ENCODE data around the gene TMX4. TPM values are rescaled to one million over a fixed set of nuclear protein-coding genes. Genes with fewer than 3 reads are reported as not detected.

TMX4 gene
- polyA plus RNA-seq, 2 donors = 3.6 to 5.5 TPM

- Histone ChIP-seq H3K27ac (ENCODE audit: low read depth in 2 of 2, low read length in 1 of 2) (no peak overlapping the region), H3K4me1 (ENCODE audit: control insufficient read depth in 2 of 2, insufficient read depth in 2 of 2, low read length in 1 of 2) (no peaks in the 10 kb centered on the region), H3K27me3 (ENCODE audit: control insufficient read depth in 1 of 2, insufficient read depth in 2 of 2, low read length in 2 of 2) (no peaks in the 10 kb centered on the region), H3K9me3 (ENCODE audit: control insufficient read depth in 2 of 2, insufficient read depth in 1 of 2, low read depth in 1 of 2, low read length in 1 of 2) (no peaks in the 10 kb centered on the region), H3K36me3 (ENCODE audit: control insufficient read depth in 2 of 2, insufficient read depth in 2 of 2, low read length in 1 of 2) (peaks cover 4 to 5% of the 10 kb centered on the region in 2 donors), H3K4me3 (ENCODE audit: low read depth in 1 of 2, low read length in 2 of 2) (no peak overlapping the region)
- 94 to 98% methylated on average over 1 of the region's 1 CpG for WGBS, 2 donors
Observed at GRCh38 chr20:8002056-8002455, 17.5 kb downstream of the TMX4 start.

- H3K27me3 ChIP-seq (ENCODE audit: control insufficient read depth in 1 of 2, insufficient read depth in 2 of 2, low read length in 2 of 2) = no peaks in the 10 kb centered on the region
- H3K4me1 ChIP-seq (ENCODE audit: control insufficient read depth in 2 of 2, insufficient read depth in 2 of 2, low read length in 1 of 2) = no peaks in the 10 kb centered on the region
- no peaks in the 10 kb centered on the region for H3K9me3 ChIP-seq (ENCODE audit: control insufficient read depth in 2 of 2, insufficient read depth in 1 of 2, low read depth in 1 of 2, low read length in 1 of 2)
- H3K36me3 ChIP-seq (ENCODE audit: control insufficient read depth in 2 of 2, insufficient read depth in 2 of 2, low read length in 1 of 2) = peaks cover 4 to 5% of the 10 kb centered on the region in 2 donors
- H3K4me3 ChIP-seq (ENCODE audit: low read depth in 1 of 2, low read length in 2 of 2) = no peak overlapping the region
- H3K27ac ChIP-seq (ENCODE audit: low read depth in 2 of 2, low read length in 1 of 2) = no peak overlapping the region
Observed at GRCh38 chr20:8000796-8001195, 18.8 kb downstream of the TMX4 start.

GRCh38 chr20:7996898-7997297, 22.7 kb downstream of the TMX4 start:
- Histone ChIP-seq H3K4me3 (ENCODE audit: low read depth in 1 of 2, low read length in 2 of 2) (no peak overlapping the region), H3K4me1 (ENCODE audit: control insufficient read depth in 2 of 2, insufficient read depth in 2 of 2, low read length in 1 of 2) (no peaks in the 10 kb centered on the region), H3K27ac (ENCODE audit: low read depth in 2 of 2, low read length in 1 of 2) (no peak overlapping the region), H3K27me3 (ENCODE audit: control insufficient read depth in 1 of 2, insufficient read depth in 2 of 2, low read length in 2 of 2) (no peaks in the 10 kb centered on the region), H3K36me3 (ENCODE audit: control insufficient read depth in 2 of 2, insufficient read depth in 2 of 2, low read length in 1 of 2) (peaks cover 5 to 6% of the 10 kb centered on the region in 2 donors), H3K9me3 (ENCODE audit: control insufficient read depth in 2 of 2, insufficient read depth in 1 of 2, low read depth in 1 of 2, low read length in 1 of 2) (no peaks in the 10 kb centered on the region)
- 96 to 97% methylated on average over 3 of the region's 3 CpGs for WGBS, 2 donors

GRCh38 chr20:7994809-7995208, 24.8 kb downstream of the TMX4 start:
- Histone ChIP-seq H3K4me1 (ENCODE audit: control insufficient read depth in 2 of 2, insufficient read depth in 2 of 2, low read length in 1 of 2) (no peaks in the 10 kb centered on the region), H3K36me3 (ENCODE audit: control insufficient read depth in 2 of 2, insufficient read depth in 2 of 2, low read length in 1 of 2) (peaks cover 5 to 6% of the 10 kb centered on the region in 2 donors), H3K4me3 (ENCODE audit: low read depth in 1 of 2, low read length in 2 of 2) (no peak overlapping the region), H3K27me3 (ENCODE audit: control insufficient read depth in 1 of 2, insufficient read depth in 2 of 2, low read length in 2 of 2) (no peaks in the 10 kb centered on the region), H3K27ac (ENCODE audit: low read depth in 2 of 2, low read length in 1 of 2) (no peak overlapping the region), H3K9me3 (ENCODE audit: control insufficient read depth in 2 of 2, insufficient read depth in 1 of 2, low read depth in 1 of 2, low read length in 1 of 2) (no peaks in the 10 kb centered on the region)
- 89 to 91% methylated on average over 1 of the region's 1 CpG for WGBS, 2 donors

- H3K4me3 ChIP-seq (ENCODE audit: low read depth in 1 of 2, low read length in 2 of 2) = no peak overlapping the region
- peaks cover 5 to 6% of the 10 kb centered on the region in 2 donors for H3K36me3 ChIP-seq (ENCODE audit: control insufficient read depth in 2 of 2, insufficient read depth in 2 of 2, low read length in 1 of 2)
- H3K9me3 ChIP-seq (ENCODE audit: control insufficient read depth in 2 of 2, insufficient read depth in 1 of 2, low read depth in 1 of 2, low read length in 1 of 2) = no peaks in the 10 kb centered on the region
- H3K27me3 ChIP-seq (ENCODE audit: control insufficient read depth in 1 of 2, insufficient read depth in 2 of 2, low read length in 2 of 2) = no peaks in the 10 kb centered on the region
- H3K4me1 ChIP-seq (ENCODE audit: control insufficient read depth in 2 of 2, insufficient read depth in 2 of 2, low read length in 1 of 2) = no peaks in the 10 kb centered on the region
- H3K27ac ChIP-seq (ENCODE audit: low read depth in 2 of 2, low read length in 1 of 2) = no peak overlapping the region
- 96 to 98% methylated on average over 2 of the region's 2 CpGs for WGBS, 2 donors
Observed at GRCh38 chr20:7993703-7994102, 25.9 kb downstream of the TMX4 start.

GRCh38 chr20:7993238-7993637, 26.3 kb downstream of the TMX4 start:
- Histone ChIP-seq H3K27ac (ENCODE audit: low read depth in 2 of 2, low read length in 1 of 2) (no peak overlapping the region), H3K9me3 (ENCODE audit: control insufficient read depth in 2 of 2, insufficient read depth in 1 of 2, low read depth in 1 of 2, low read length in 1 of 2) (no peaks in the 10 kb centered on the region), H3K27me3 (ENCODE audit: control insufficient read depth in 1 of 2, insufficient read depth in 2 of 2, low read length in 2 of 2) (no peaks in the 10 kb centered on the region), H3K4me3 (ENCODE audit: low read depth in 1 of 2, low read length in 2 of 2) (no peak overlapping the region), H3K4me1 (ENCODE audit: control insufficient read depth in 2 of 2, insufficient read depth in 2 of 2, low read length in 1 of 2) (no peaks in the 10 kb centered on the region), H3K36me3 (ENCODE audit: control insufficient read depth in 2 of 2, insufficient read depth in 2 of 2, low read length in 1 of 2) (peaks cover 2 to 5% of the 10 kb centered on the region in 2 donors)
- WGBS, 2 donors = 89 to 92% methylated on average over 2 of the region's 2 CpGs

- Histone ChIP-seq H3K27ac (ENCODE audit: low read depth in 2 of 2, low read length in 1 of 2) (no peak overlapping the region), H3K36me3 (ENCODE audit: control insufficient read depth in 2 of 2, insufficient read depth in 2 of 2, low read length in 1 of 2) (peaks cover 0 to 2% of the 10 kb centered on the region in 2 donors), H3K9me3 (ENCODE audit: control insufficient read depth in 2 of 2, insufficient read depth in 1 of 2, low read depth in 1 of 2, low read length in 1 of 2) (no peaks in the 10 kb centered on the region), H3K4me3 (ENCODE audit: low read depth in 1 of 2, low read length in 2 of 2) (no peak overlapping the region), H3K27me3 (ENCODE audit: control insufficient read depth in 1 of 2, insufficient read depth in 2 of 2, low read length in 2 of 2) (no peaks in the 10 kb centered on the region), H3K4me1 (ENCODE audit: control insufficient read depth in 2 of 2, insufficient read depth in 2 of 2, low read length in 1 of 2) (no peaks in the 10 kb centered on the region)
Observed at GRCh38 chr20:7990385-7990784, 29.2 kb downstream of the TMX4 start.

GRCh38 chr20:7989379-7989778, 30.2 kb downstream of the TMX4 start:
- Histone ChIP-seq H3K27ac (ENCODE audit: low read depth in 2 of 2, low read length in 1 of 2) (no peak overlapping the region), H3K27me3 (ENCODE audit: control insufficient read depth in 1 of 2, insufficient read depth in 2 of 2, low read length in 2 of 2) (no peaks in the 10 kb centered on the region), H3K9me3 (ENCODE audit: control insufficient read depth in 2 of 2, insufficient read depth in 1 of 2, low read depth in 1 of 2, low read length in 1 of 2) (no peaks in the 10 kb centered on the region), H3K4me1 (ENCODE audit: control insufficient read depth in 2 of 2, insufficient read depth in 2 of 2, low read length in 1 of 2) (no peaks in the 10 kb centered on the region), H3K36me3 (ENCODE audit: control insufficient read depth in 2 of 2, insufficient read depth in 2 of 2, low read length in 1 of 2) (peaks cover 0 to 2% of the 10 kb centered on the region in 2 donors), H3K4me3 (ENCODE audit: low read depth in 1 of 2, low read length in 2 of 2) (no peak overlapping the region)
- 55 to 66% methylated on average over 1 of the region's 1 CpG for WGBS, 2 donors

- Histone ChIP-seq H3K36me3 (ENCODE audit: control insufficient read depth in 2 of 2, insufficient read depth in 2 of 2, low read length in 1 of 2) (peaks cover 8 to 13% of the 10 kb centered on the region in 2 donors), H3K4me3 (ENCODE audit: low read depth in 1 of 2, low read length in 2 of 2) (no peak overlapping the region), H3K27ac (ENCODE audit: low read depth in 2 of 2, low read length in 1 of 2) (no peak overlapping the region), H3K27me3 (ENCODE audit: control insufficient read depth in 1 of 2, insufficient read depth in 2 of 2, low read length in 2 of 2) (no peaks in the 10 kb centered on the region), H3K9me3 (ENCODE audit: control insufficient read depth in 2 of 2, insufficient read depth in 1 of 2, low read depth in 1 of 2, low read length in 1 of 2) (no peaks in the 10 kb centered on the region), H3K4me1 (ENCODE audit: control insufficient read depth in 2 of 2, insufficient read depth in 2 of 2, low read length in 1 of 2) (no peaks in the 10 kb centered on the region)
- 97 to 99% methylated on average over 4 of the region's 4 CpGs for WGBS, 2 donors
Observed at GRCh38 chr20:7985916-7986315, 33.6 kb downstream of the TMX4 start.

GRCh38 chr20:7984192-7984591, 35.4 kb downstream of the TMX4 start:
- 88 to 94% methylated on average over 2 of the region's 2 CpGs for WGBS, 2 donors
- Histone ChIP-seq H3K27me3 (ENCODE audit: control insufficient read depth in 1 of 2, insufficient read depth in 2 of 2, low read length in 2 of 2) (no peaks in the 10 kb centered on the region), H3K36me3 (ENCODE audit: control insufficient read depth in 2 of 2, insufficient read depth in 2 of 2, low read length in 1 of 2) (peaks cover 8 to 16% of the 10 kb centered on the region in 2 donors), H3K9me3 (ENCODE audit: control insufficient read depth in 2 of 2, insufficient read depth in 1 of 2, low read depth in 1 of 2, low read length in 1 of 2) (no peaks in the 10 kb centered on the region), H3K4me3 (ENCODE audit: low read depth in 1 of 2, low read length in 2 of 2) (no peak overlapping the region), H3K27ac (ENCODE audit: low read depth in 2 of 2, low read length in 1 of 2) (no peak overlapping the region), H3K4me1 (ENCODE audit: control insufficient read depth in 2 of 2, insufficient read depth in 2 of 2, low read length in 1 of 2) (no peaks in the 10 kb centered on the region)
